ENCODE data around the gene ZNF160. TPM values are rescaled to one million over a fixed set of nuclear protein-coding genes. Genes with fewer than 3 reads are reported as not detected.
A peak's percentile ranks its signal among the peaks of the same experiment; 100 is the strongest.
"Not testable (repeated sequence)": the region's sequence is repeated elsewhere in the genome, so short reads cannot be mapped to it uniquely, and the experiment has no call there.

ZNF160 gene
- total RNA-seq, 3 donors from 2014 or later, result 19.9 to 28.6 (median 28.0) TPM

GRCh38 chr19:53131727-53132126, 28.5 kb upstream of the ZNF160 start:
- H3K4me1 ChIP-seq (ENCODE audit: low read depth), result peaks cover 6% of the 10 kb centered on the region
- H3K9me3 ChIP-seq, result peaks cover 18% of the 10 kb centered on the region
- no peaks in the 10 kb centered on the region for H3K36me3 ChIP-seq (ENCODE audit: low read depth)
- H3K4me3 ChIP-seq, result no peak overlapping the region
- intact Hi-C loops (cut with DNase I, micrococcal nuclease), result no loop called here
- TF ChIP-seq, protein P1, sequence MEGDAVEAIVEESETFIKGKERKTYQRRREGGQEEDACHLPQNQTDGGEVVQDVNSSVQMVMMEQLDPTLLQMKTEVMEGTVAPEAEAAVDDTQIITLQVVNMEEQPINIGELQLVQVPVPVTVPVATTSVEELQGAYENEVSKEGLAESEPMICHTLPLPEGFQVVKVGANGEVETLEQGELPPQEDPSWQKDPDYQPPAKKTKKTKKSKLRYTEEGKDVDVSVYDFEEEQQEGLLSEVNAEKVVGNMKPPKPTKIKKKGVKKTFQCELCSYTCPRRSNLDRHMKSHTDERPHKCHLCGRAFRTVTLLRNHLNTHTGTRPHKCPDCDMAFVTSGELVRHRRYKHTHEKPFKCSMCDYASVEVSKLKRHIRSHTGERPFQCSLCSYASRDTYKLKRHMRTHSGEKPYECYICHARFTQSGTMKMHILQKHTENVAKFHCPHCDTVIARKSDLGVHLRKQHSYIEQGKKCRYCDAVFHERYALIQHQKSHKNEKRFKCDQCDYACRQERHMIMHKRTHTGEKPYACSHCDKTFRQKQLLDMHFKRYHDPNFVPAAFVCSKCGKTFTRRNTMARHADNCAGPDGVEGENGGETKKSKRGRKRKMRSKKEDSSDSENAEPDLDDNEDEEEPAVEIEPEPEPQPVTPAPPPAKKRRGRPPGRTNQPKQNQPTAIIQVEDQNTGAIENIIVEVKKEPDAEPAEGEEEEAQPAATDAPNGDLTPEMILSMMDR (IDR thresholded peaks at IDR 0.05), result no peak
- ATAC-seq (peak; percentile 14), DNase-seq (no peak)

DNA sequence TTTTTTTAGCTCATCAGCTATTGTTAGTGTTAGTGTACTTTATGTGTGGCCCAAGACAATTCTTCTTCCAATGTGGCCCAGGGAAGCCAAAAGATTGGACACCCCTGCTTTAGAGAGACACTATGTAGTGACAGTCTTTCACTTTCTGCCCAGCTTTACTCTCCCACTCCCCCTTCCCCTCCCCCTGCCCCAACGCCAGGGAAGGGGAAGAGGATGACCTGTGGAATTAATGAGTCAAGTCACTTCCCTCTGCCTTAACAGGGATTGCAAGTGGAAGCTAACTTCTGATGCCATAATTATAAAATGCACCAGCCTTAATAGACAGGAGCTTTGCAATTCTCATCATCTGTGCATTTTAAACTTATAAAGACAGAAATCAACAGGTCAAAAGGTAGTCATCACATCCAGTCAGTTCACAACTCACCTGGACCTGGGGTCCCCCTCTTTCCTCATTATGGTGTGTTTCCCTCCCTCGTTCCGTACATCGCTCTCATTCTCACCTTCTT, 27.9 kb upstream of the ZNF160 start:
- peaks cover 6% of the 10 kb centered on the region for H3K4me1 ChIP-seq (ENCODE audit: low read depth)
- DNase-seq (no peak), ATAC-seq (no peak)
- TF ChIP-seq, protein P1 (IDR thresholded peaks at IDR 0.05), result no peak
- no peak overlapping the region for H3K4me3 ChIP-seq
- intact Hi-C loops (cut with DNase I, micrococcal nuclease), result no loop called here
- no peaks in the 10 kb centered on the region for H3K36me3 ChIP-seq (ENCODE audit: low read depth)
- H3K9me3 ChIP-seq, result peaks cover 12% of the 10 kb centered on the region

DNA sequence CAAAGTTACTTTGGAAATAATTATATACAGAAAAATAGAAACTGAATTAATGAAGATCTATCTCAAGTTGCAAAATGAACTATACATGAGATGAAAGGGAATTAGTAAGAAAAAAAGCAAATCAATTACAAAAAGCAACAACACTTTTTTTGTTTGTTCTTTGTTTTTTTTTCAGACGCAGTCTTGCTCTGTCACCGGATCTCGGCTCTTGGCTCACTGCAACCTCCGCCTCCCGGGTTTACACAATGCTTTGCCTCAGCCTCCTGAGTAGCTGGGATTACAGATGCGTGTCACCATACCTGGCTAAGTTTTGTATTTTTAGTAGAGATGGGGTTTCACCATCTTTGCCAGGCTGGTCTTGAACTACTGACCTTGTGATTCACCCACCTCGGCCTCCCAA, 27.3 kb upstream of the ZNF160 start:
- no peak for ATAC-seq
- no peak for DNase-seq
- intact Hi-C loops (cut with DNase I, micrococcal nuclease), result no loop called here
- TF ChIP-seq, protein P1 (IDR thresholded peaks at IDR 0.05), result no peak
- Histone ChIP-seq H3K4me3 (no peak overlapping the region), H3K4me1 (ENCODE audit: low read depth) (peaks cover 6% of the 10 kb centered on the region), H3K36me3 (ENCODE audit: low read depth) (no peaks in the 10 kb centered on the region), H3K9me3 (peaks cover 6% of the 10 kb centered on the region)

GRCh38 chr19:53126733-53127526, 23.7 kb upstream of the ZNF160 start:
- H3K9me3 ChIP-seq; H3K4me1 ChIP-seq (ENCODE audit: low read depth); H3K36me3 ChIP-seq (ENCODE audit: low read depth); ATAC-seq; DNase-seq; H3K4me3 ChIP-seq; intact Hi-C loops (cut with DNase I, micrococcal nuclease): not testable (repeated sequence)

- H3K4me1 ChIP-seq (ENCODE audit: low read depth), result no peaks in the 10 kb centered on the region
- ATAC-seq, result no peak
- intact Hi-C loops (cut with DNase I, micrococcal nuclease), result no loop called here
- no peak overlapping the region for H3K4me3 ChIP-seq
- peaks cover 10% of the 10 kb centered on the region for H3K9me3 ChIP-seq
- no peaks in the 10 kb centered on the region for H3K36me3 ChIP-seq (ENCODE audit: low read depth)
- TF ChIP-seq, protein P1 (IDR thresholded peaks at IDR 0.05), result no peak
- no peak for DNase-seq
These were observed 20.2 kb upstream of the ZNF160 start for GRCh38 chr19:53123400-53123799.

DNA sequence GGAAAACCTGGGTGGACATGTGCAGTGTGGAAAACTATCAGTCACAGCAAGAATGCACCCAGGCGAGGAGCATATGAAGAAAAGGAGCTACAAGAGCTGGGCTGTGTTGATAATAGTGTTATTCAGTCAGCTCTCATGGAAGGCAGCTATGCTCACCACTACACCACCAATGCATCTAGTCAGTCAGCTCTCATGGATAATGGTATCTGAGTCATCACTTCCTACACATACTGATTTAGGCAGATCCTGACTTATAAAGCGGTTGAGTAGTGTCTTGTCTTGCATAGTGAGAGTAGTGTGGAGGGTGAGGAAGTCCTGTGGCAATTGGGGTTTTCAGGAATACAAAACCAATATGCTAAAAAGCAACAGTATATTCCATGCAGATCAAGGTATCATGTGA, 9.1 kb upstream of the ZNF160 start:
- ATAC-seq (no peak), DNase-seq (no peak)
- intact Hi-C loops (cut with DNase I, micrococcal nuclease), result no loop called here
- Histone ChIP-seq H3K4me1 (ENCODE audit: low read depth) (no peaks in the 10 kb centered on the region), H3K36me3 (ENCODE audit: low read depth) (peaks cover 12% of the 10 kb centered on the region), H3K4me3 (no peak overlapping the region), H3K9me3 (peaks cover 56% of the 10 kb centered on the region)
- TF ChIP-seq, protein P1 (IDR thresholded peaks at IDR 0.05), result no peak
